Liver (tissue), 3 donors: Measurements from ENCODE around the gene MRPS16.

Source experiments
- CTCF ChIP-seq: fragments of 150-350 bp; IDR thresholded peaks from 2 replicates; pipeline ENCODE4 v1.5.1; 2017; ENCODE audit warnings: improper control_type of control experiment, low read depth, low read length; ENCODE audit not compliant: missing input control
- FOXA1 ChIP-seq: IDR thresholded peaks from 2 replicates; pipeline ENCODE4 v1.6.1; 2016; ENCODE audit warnings: antibody characterized with exemption
- JUND ChIP-seq, 2 donors: IDR thresholded peaks; 2 replicates each; pipeline ENCODE4 v1.6.1; 2016; ENCODE audit warnings: antibody characterized with exemption in 2 of 2
- NR2F2 ChIP-seq: IDR thresholded peaks from 2 replicates; pipeline ENCODE4 v1.6.1; 2016; ENCODE audit warnings: antibody characterized with exemption
- SP1 ChIP-seq: IDR thresholded peaks from 2 replicates; pipeline ENCODE4 v1.6.1; 2018; ENCODE audit warnings: antibody characterized with exemption, mild to moderate bottlenecking
- TAF1 ChIP-seq: conservative IDR thresholded peaks from 2 replicates; pipeline ENCODE4 v1.6.1; 2016; ENCODE audit warnings: antibody characterized with exemption, mild to moderate bottlenecking
- ZBTB33 ChIP-seq: IDR thresholded peaks from 2 replicates; pipeline ENCODE4 v1.6.1; 2016; ENCODE audit warnings: antibody characterized with exemption
- donor health status: healthy.
- donor health status: healthy.

GRCh38 chr10:73253225-73253555, 746 bp upstream of the MRPS16 start:
- TF ChIP-seq CTCF: no peak
- no peak for TF ChIP-seq TAF1
- TF ChIP-seq FOXA1: no peak
- no peak for TF ChIP-seq ZBTB33
- no peak for TF ChIP-seq NR2F2
- TF ChIP-seq SP1: no peak
- TF ChIP-seq JUND (IDR thresholded peaks at IDR 0.05): no peak
